MM.1S (cell line): ENCODE data around the gene DOK1.

Experiments used
- DNase-seq: peaks from one replicate; pipeline ENCODE4 v3.0.0-alpha.2; 2015
- H2AFZ ChIP-seq: fragments of 300-600 bp; sonication (generic); 2 replicates; pipeline ENCODE4 v1.6.0; 2016; ENCODE audit warnings: antibody characterized with exemption, low read length
- H3F3A ChIP-seq: fragments of 300-600 bp; sonication (generic); 2 replicates; pipeline ENCODE4 v1.6.1; 2016; ENCODE audit warnings: mild to moderate bottlenecking, antibody characterized with exemption, low read length, moderate library complexity, mixed read lengths; ENCODE audit not compliant: insufficient read depth
- H3K27ac ChIP-seq: fragments of 300-600 bp; sonication (generic); 2 replicates; pipeline ENCODE4 v1.5.1; 2016; ENCODE audit warnings: mild to moderate bottlenecking, low read length
- H3K27me3 ChIP-seq: fragments of 300-600 bp; sonication (generic); replicated peaks from 2 replicates; pipeline ENCODE4 v1.6.0; 2016; ENCODE audit warnings: low read length; ENCODE audit not compliant: insufficient read depth
- H3K36me3 ChIP-seq: fragments of 300-600 bp; sonication (generic); replicated peaks from 2 replicates; pipeline ENCODE4 v1.6.1; 2016; ENCODE audit warnings: mild to moderate bottlenecking, low read length, mixed read lengths; ENCODE audit not compliant: insufficient read depth
- H3K4me1 ChIP-seq: fragments of 300-600 bp; sonication (generic); 2 replicates; pipeline ENCODE4 v1.6.1; 2016; ENCODE audit warnings: low read length, mixed read lengths
- H3K4me2 ChIP-seq: fragments of 300-600 bp; sonication (generic); 2 replicates; pipeline ENCODE4 v1.6.0; 2016; ENCODE audit warnings: low read depth, low read length
- H3K4me3 ChIP-seq: fragments of 300-600 bp; sonication (generic); 2 replicates; pipeline ENCODE4 v1.5.1; 2016; ENCODE audit warnings: low read length, mixed read lengths
- H3K79me2 ChIP-seq: fragments of 300-600 bp; sonication (generic); 2 replicates; pipeline ENCODE4 v1.6.1; 2016; ENCODE audit warnings: mixed run types, low read length, mixed read lengths
- H3K9ac ChIP-seq: fragments of 300-600 bp; sonication (generic); 2 replicates; pipeline ENCODE4 v1.6.1; 2016; ENCODE audit warnings: low read length, mixed read lengths
- H3K9me2 ChIP-seq: fragments of 300-600 bp; sonication (generic); replicated peaks from 2 replicates; pipeline ENCODE4 v1.6.1; 2016; ENCODE audit warnings: mild to moderate bottlenecking, low read length, mixed read lengths; ENCODE audit not compliant: insufficient read depth
- H3K9me3 ChIP-seq: fragments of 300-600 bp; sonication (generic); replicated peaks from 2 replicates; pipeline ENCODE4 v1.6.1; 2016; ENCODE audit warnings: mild to moderate bottlenecking, low read length, mixed read lengths; ENCODE audit not compliant: insufficient read depth
- H4K20me1 ChIP-seq: fragments of 300-600 bp; sonication (generic); 2 replicates; pipeline ENCODE4 v1.6.1; 2016; ENCODE audit warnings: mild to moderate bottlenecking, low read length, moderate library complexity, mixed read lengths; ENCODE audit not compliant: insufficient read depth
- EZH2 ChIP-seq: fragments of 300-600 bp; sonication (generic); optimal IDR thresholded peaks from 2 replicates; pipeline ENCODE3; 2017; ENCODE audit warnings: low read depth, mild to moderate bottlenecking, antibody characterized with exemption, low read length, mixed read lengths
- EZH2phosphoT487 ChIP-seq: fragments of 300-600 bp; sonication (generic); IDR thresholded peaks from 2 replicates; pipeline ENCODE4 v1.6.1; 2018; ENCODE audit warnings: antibody characterized with exemption, low read length
- TF ChIP-seq, protein P1 (sequence below): fragments of 300-600 bp; sonication (generic); IDR thresholded peaks from 2 replicates; pipeline ENCODE4 v1.5.1; 2016; ENCODE audit warnings: antibody characterized with exemption, low read length, mixed read lengths

The DOK1 gene

DNA sequence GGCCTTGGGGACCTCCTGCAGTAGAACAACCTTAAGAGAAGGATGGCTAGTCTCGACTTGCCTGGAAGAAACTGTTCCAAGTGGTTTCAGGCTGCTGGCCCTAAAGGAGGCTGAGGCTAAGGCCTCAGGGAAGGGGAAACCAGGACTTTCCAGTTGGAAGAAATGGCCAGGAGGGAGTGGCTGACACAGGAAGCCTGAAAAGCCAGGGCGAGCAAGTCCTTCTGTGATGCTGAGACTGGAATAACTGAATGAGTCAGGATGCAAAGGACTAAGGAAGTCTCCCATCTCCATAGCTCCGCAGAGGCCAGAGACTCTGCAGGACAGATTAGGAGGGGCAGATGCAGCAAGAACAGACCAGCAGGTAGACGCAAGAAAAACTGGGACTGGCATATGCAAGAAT, 17.4 kb upstream of the DOK1 start:
- Histone ChIP-seq H3F3A (no peaks in the 10 kb centered on the region), H3K4me2 (no peak overlapping the region), H3K36me3 (no peaks in the 10 kb centered on the region), H3K9ac (no peak overlapping the region), H3K79me2 (no peaks in the 10 kb centered on the region), H3K9me3 (no peaks in the 10 kb centered on the region), H3K4me1 (no peaks in the 10 kb centered on the region), H3K27me3 (peaks cover 12% of the 10 kb centered on the region; the same call in 1 of the 2 replicates), H2AFZ (no peak overlapping the region), H3K9me2 (no peaks in the 10 kb centered on the region), H3K4me3 (no peak overlapping the region), H4K20me1 (no peaks in the 10 kb centered on the region), H3K27ac (no peak overlapping the region)
- TF ChIP-seq EZH2phosphoT487 (no peak), EZH2 (no peak)
- TF ChIP-seq, protein P1, sequence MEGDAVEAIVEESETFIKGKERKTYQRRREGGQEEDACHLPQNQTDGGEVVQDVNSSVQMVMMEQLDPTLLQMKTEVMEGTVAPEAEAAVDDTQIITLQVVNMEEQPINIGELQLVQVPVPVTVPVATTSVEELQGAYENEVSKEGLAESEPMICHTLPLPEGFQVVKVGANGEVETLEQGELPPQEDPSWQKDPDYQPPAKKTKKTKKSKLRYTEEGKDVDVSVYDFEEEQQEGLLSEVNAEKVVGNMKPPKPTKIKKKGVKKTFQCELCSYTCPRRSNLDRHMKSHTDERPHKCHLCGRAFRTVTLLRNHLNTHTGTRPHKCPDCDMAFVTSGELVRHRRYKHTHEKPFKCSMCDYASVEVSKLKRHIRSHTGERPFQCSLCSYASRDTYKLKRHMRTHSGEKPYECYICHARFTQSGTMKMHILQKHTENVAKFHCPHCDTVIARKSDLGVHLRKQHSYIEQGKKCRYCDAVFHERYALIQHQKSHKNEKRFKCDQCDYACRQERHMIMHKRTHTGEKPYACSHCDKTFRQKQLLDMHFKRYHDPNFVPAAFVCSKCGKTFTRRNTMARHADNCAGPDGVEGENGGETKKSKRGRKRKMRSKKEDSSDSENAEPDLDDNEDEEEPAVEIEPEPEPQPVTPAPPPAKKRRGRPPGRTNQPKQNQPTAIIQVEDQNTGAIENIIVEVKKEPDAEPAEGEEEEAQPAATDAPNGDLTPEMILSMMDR = no peak
- DNase-seq = no peak

DNA sequence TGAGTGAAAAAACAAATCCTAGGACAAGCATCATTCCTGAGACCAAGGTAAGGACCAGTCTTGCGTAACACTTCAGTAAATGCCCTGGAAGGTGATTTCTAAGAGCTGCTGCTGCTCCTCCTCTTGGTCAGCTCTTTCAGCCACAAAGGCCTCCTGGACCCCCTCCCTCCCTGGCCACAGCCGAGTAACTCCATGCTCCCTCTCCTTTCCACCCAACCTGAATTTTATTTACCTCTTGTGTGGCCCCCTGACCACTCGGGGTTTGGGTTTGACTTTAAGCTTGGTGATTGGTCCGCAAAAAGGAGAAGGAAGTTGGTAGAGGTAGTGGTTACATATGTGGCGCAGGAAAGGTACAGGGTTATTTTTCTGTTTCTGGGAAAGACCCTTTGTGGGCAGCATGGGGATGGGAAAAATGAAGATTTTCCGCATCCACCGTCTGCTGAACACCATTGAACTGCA, 15.6 kb upstream of the DOK1 start:
- Histone ChIP-seq H3K79me2 (no peaks in the 10 kb centered on the region), H3K4me2 (no peak overlapping the region), H3K27me3 (peaks cover 12% of the 10 kb centered on the region; the same call in 1 of the 2 replicates), H2AFZ (no peak overlapping the region), H3K9me3 (no peaks in the 10 kb centered on the region), H3K36me3 (no peaks in the 10 kb centered on the region), H3K4me3 (no peak overlapping the region), H3K27ac (no peak overlapping the region), H3F3A (no peaks in the 10 kb centered on the region), H4K20me1 (no peaks in the 10 kb centered on the region), H3K9ac (no peak overlapping the region), H3K4me1 (no peaks in the 10 kb centered on the region), H3K9me2 (no peaks in the 10 kb centered on the region)
- no peak for DNase-seq
- TF ChIP-seq EZH2 = no peak
- TF ChIP-seq, protein P1 = no peak
- no peak for TF ChIP-seq EZH2phosphoT487

DNA sequence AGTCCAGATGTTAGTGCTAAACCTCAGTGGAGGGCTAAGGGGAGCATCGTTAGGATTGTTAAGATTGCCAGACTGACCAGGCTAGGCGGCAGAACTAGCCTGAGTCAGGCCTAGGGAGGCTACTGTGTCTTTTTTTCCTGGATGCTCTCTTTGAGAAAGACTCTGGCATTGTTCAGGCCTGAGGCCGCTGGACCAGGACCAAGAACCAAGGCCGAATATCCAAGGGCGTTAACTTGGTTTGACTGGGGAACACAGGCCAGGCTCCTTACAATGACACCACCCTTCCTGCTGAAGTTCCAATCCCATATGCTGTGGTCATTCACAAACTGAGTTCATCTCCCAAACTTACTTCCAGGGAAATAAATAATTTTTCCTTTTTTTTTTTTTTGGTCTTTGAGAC, 14.2 kb upstream of the DOK1 start:
- H3K9me2 ChIP-seq = no peaks in the 10 kb centered on the region
- no peak for TF ChIP-seq EZH2phosphoT487
- no peaks in the 10 kb centered on the region for H4K20me1 ChIP-seq
- H3K27ac ChIP-seq = no peak overlapping the region
- H3K4me3 ChIP-seq = no peak overlapping the region
- H3K9me3 ChIP-seq = no peaks in the 10 kb centered on the region
- peaks cover 17% of the 10 kb centered on the region for H3K27me3 ChIP-seq
- no peaks in the 10 kb centered on the region for H3K79me2 ChIP-seq
- no peaks in the 10 kb centered on the region for H3F3A ChIP-seq
- no peak overlapping the region for H3K4me2 ChIP-seq
- no peak overlapping the region for H2AFZ ChIP-seq
- H3K9ac ChIP-seq = no peak overlapping the region
- no peaks in the 10 kb centered on the region for H3K36me3 ChIP-seq
- H3K4me1 ChIP-seq = no peaks in the 10 kb centered on the region
- no peak for DNase-seq

DNA sequence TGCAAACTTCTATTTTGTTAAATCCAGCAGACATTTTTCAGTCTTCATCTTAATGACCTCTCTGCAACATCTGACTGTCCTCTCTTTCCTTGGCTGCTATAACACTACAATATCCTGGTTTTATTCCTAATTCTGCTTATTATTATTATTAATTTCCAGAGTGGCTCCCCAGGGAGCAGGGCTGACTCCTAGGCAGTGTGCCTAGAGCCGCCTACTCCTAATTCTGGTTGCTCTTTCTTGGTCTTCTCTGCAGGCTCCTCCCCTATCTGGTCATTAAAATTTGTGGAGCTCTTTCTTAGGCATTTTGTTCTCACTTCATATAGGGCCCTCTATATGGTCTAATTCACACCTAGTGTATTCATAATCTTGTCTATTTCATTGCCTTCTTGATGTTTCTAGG, 11.5 kb upstream of the DOK1 start:
- no peak for DNase-seq
- TF ChIP-seq, protein P1 = no peak
- TF ChIP-seq EZH2phosphoT487 = no peak
- TF ChIP-seq EZH2 = no peak
- Histone ChIP-seq H3K4me2 (no peak overlapping the region), H3K4me1 (no peaks in the 10 kb centered on the region), H4K20me1 (no peaks in the 10 kb centered on the region), H3K27me3 (peaks cover 25% of the 10 kb centered on the region), H3K4me3 (no peak overlapping the region), H3K36me3 (no peaks in the 10 kb centered on the region), H3K9me3 (no peaks in the 10 kb centered on the region), H2AFZ (no peak overlapping the region), H3K79me2 (no peaks in the 10 kb centered on the region), H3F3A (no peaks in the 10 kb centered on the region), H3K27ac (no peak overlapping the region), H3K9me2 (no peaks in the 10 kb centered on the region), H3K9ac (no peak overlapping the region)
